Islet of Langerhans (tissue), 1 donor: ENCODE results near the gene ENAH.
"Not testable (repeated sequence)": the region's sequence is repeated elsewhere in the genome, so short reads cannot be mapped to it uniquely, and the experiment has no call there.

Experiments used
- FAIRE-seq: peaks from one replicate; lab custom pipeline; 2011; peaks lifted over from hg19 to GRCh38; lab: Jason Lieb, UNC

ENAH gene

DNA sequence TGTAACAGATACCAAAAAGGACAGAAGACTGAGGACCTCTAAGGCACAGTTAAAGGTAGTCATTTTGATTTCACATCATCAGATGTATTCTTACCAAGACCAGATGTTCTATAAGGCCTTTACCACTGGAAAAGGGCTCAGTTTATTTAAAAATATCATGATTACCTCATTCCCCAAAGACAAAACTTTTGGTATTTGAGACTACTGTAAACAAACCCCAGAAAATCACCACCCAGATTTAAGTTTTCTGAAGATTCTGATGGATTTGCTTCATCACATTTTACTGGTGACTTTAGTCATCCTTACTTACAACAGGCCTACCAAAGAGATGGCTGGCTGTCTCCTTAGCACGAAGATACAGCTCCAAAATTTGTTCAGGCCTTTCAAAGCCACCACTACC, 8.3 kb downstream of the ENAH start:
- no peak for FAIRE-seq

DNA sequence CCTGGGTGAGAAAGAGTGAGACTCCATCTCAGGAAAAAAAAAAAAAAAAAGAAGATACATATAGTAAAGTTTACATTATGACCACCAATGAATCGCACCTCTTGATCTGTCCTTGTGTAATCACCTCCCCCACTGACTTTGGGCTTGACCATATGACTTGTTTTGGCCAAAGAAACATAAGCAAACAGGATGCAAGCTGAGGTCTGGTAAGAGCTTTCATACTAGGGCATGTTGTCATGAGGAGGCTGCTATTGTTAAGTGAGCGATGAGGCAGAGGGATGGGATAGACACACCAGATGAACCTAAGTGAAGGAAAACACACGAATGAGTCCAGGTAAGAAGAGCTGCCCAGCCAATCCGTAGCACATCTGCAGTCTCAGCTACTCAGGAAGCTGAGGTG, 10.7 kb downstream of the ENAH start:
- no peak for FAIRE-seq

GRCh38 chr1:225638853-225639252, 14.1 kb downstream of the ENAH start:
- no peak for FAIRE-seq

GRCh38 chr1:225637651-225638199, 15.2 kb downstream of the ENAH start:
- no peak for FAIRE-seq

DNA sequence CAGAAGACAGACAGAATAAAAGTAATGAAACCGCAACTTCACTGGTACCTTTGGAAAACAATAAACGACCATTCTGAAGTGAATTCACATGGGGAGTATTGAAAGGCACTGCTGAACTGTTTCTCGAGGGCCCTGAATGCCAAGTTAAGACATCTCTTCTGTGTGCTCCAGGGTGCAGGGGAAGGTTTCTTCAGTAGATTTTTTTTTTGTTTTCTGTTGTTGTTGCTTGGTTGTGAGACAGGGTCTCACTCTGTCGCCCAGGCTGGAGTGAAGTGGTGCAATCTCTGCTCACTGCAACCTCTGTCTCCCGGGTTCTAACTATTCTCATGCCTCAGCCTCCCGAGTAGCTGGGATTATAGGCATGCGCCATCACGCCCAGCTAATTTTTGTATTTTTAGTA, 15.9 kb downstream of the ENAH start:
- FAIRE-seq, result not testable (repeated sequence)

DNA sequence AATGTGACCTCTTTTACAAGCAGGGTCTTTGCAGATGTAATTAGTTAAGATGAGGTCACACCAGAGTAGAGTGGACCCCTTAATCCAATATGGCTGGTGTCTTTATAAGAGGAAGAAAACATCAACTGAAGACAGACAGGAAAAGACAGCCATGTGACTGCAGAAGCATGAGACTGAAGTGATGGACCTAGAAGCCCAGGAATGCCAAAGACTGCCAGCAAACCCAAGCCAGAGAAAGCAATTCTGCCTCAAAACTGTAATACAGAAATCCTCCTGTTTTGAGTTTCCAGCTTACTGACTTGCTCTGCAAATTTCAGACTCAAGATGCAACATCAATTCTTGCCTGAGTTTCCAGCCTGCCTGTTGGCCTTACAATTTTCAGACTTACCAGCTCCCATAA, 17.3 kb downstream of the ENAH start:
- no peak for FAIRE-seq

DNA sequence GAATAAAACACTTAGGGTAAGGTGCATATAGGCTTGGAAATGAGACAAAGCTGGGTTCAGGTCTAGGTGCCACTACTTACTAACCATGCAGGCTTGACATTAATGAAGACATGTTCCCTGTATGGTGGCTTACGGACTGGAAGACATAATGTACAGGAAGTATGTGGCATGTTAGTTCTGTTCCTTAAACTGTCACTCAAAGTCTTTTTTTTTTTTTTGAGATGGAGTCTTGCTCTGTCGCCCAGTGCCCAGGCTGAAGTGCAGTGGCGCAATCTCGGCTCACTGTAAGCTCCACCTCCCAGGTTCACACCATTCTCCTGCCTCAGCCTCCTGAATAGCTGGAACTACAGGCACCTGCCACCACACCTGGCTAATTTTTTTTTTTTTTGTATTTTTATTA, 20.1 kb downstream of the ENAH start:
- FAIRE-seq, result not testable (repeated sequence)

- no peak for FAIRE-seq
These were observed 21.8 kb downstream of the ENAH start for GRCh38 chr1:225631021-225631663.

DNA sequence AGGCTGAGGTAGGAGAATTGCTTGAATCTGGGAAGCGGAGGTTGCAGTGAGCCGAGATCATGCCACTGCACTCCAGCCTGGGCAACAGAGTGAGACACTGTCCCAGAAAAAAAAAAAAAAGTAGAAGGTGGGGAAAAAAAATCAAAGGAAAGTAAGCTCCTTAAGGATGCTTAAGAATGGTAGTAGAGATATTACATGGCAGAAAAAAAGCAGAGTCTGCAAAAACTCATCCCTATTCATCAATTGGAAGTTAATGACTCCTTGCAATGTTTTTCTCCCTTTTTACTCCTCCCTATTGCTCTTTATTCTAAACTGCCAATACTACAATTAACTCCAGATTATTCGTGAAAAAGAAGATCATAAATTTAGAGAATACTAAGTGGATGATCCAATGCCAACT, 23.4 kb downstream of the ENAH start:
- no peak for FAIRE-seq

DNA sequence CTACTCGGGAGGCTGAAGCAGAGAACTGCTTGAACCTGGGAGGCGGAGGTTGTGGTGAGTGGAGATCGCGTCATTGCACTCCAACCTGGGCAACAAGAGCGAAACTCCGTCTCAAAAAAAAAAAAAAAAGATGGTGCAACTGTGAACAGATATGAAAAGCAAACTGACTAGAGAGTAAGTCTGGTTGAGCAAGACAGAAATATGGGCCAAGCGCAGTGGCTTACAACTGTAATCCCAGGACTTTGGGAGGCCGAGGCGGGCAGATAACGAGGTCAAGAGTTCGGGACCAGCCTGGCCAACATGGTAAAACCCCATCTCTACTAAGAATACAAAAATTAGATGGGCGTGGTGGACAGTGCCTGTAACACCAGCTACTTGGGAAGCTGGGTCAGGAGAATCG, 24.1 kb downstream of the ENAH start:
- not testable (repeated sequence) for FAIRE-seq

DNA sequence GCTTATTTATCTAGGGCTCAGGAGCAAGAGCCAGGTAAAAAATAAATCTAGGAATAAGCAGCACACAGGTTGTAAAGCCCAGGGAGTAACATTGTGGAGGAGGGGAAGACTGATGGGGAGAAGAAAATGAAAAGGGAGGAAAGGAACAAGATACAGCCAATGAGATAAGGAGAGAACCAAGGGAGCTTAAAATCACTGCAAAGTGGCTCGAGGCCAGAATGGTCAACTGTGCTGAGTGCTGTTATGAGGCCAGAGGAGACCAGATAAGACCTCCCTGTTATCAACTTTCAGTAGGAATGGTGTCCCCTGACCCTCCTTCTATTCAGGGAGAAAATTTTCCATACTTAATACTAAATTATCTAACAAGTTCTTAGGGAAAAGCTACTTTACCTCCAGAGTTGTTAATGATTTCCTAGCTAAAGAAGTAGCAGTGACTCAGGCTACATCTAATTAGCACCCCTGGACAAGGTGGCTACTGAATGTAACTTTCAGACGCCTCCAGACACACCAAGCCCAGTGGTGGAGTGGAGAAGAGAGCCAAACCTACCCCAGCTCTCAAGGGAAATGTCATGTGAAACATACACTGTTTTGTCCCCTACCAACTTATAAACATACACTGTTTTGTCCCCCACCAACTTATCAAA, 25.5 kb downstream of the ENAH start:
- FAIRE-seq, result no peak

- no peak for FAIRE-seq
These were observed 26.2 kb downstream of the ENAH start for GRCh38 chr1:225626698-225627097.

- FAIRE-seq, result no peak
These were observed 35.0 kb downstream of the ENAH start for GRCh38 chr1:225617956-225618355.

- no peak for FAIRE-seq
These were observed 35.4 kb downstream of the ENAH start for GRCh38 chr1:225617479-225617878.

DNA sequence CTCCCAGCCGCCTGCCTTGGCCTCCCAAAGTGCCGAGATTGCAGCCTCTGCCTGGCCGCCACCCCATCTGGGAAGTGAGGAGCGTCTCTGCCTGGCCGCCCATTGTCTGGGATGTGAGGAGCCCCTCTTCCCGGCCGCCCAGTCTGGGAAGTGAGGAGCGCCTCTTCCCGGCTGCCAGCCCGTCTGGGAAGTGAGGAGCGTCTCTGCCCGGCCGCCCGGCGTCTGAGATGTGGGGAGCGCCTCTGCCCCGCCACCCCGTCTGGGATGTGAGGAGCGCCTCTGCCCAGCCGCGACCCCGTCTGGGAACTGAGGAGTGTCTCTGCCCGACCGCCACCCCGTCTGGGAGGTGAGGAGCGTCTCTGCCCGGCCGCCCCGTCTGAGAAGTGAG, 37.5 kb downstream of the ENAH start:
- FAIRE-seq, result not testable (repeated sequence)

GRCh38 chr1:225613006-225613405, 39.9 kb downstream of the ENAH start:
- no peak for FAIRE-seq

GRCh38 chr1:225612287-225612686, 40.6 kb downstream of the ENAH start:
- no peak for FAIRE-seq

GRCh38 chr1:225611537-225612223, 41.2 kb downstream of the ENAH start:
- FAIRE-seq, result no peak

GRCh38 chr1:225610539-225610938, 42.4 kb downstream of the ENAH start:
- no peak for FAIRE-seq

GRCh38 chr1:225608014-225608796, 44.7 kb downstream of the ENAH start:
- no peak for FAIRE-seq

- no peak for FAIRE-seq
These were observed 45.6 kb downstream of the ENAH start for GRCh38 chr1:225607355-225607754.

GRCh38 chr1:225603538-225604354, 49.2 kb downstream of the ENAH start:
- peak; percentile 70 for FAIRE-seq
